Measurements from ENCODE around the gene TNFSF4.

- TF ChIP-seq CTCF (conservative IDR thresholded peaks at IDR 0.05; ENCODE audit: low read depth, low read length) (no peak), EZH2phosphoT487 (IDR thresholded peaks at IDR 0.05; ENCODE audit: borderline replicate concordance, low read length) (no peak)
These were observed 15.9 kb upstream of the TNFSF4 start for GRCh38 chr1:173223031-173223380.
